ENCODE data around the gene SIGLEC10.
A peak's percentile ranks its signal among the peaks of the same experiment; 100 is the strongest.

SIGLEC10 gene

DNA sequence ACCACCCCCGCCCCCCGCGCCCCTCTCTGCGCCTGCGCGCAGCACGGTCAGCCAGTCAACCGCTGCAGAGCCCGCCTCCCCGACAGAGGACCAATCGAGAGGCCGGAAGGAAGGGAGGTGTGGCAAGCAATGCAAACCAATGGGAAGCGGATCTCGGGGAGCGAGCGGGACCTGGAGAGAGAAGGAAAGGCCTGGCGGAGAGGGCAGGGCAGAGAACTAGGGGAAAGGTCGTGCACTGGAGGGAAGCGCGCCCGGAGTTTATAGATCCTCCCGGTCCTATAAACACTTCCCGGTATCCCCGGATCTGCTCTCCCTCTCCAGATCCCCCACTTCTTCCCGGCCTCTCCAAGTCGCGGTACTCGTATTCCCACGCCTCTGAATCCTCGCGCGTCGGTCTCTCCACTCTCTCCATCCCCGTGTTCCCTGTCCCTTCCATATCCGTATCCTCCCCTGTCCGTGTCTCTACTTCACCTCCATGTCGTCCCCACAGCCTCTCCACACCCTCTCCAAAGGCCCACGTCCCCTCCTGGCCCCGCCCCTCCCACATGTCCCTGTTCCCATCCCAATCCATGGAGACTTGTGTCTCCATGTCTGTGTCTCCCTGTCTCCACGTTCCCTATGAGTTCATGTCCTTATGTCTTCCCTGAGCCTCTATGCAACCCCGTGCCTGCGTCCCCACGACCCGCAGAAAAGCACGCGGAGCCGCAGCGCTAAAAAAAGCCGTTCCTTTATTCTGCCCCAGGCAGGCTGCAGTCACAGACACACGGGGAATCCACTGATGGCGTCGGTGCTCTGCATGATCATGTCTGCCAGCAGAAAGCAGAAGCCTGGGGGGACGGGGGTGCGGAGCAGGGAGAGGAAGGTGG lies 50.8 kb downstream of the SIGLEC10 start:
- DNase-seq: peak; percentile 57 to 99 (median 96)

DNA sequence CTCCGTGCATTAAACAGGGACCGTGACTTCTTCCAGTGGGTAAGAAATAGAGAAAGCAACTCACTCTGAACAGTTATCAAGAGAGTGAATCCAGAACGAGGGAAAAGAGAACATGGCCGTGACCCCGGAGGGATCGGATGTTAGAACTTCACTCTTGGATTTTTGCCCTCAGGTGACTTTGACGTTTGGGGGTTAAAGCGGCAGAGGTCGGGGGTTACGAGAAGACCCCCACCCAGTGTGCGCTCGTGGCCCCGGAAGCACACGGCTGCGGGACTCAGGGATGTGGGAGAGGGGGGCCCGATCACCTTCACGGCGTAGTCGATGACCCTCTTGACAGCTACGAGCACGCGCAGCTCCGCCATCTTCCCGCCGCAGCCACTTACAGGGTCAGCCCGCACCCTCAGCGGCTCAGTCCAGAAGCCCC lies 51.5 kb downstream of the SIGLEC10 start, which contains the start of gene ETFB:
Gene ETFB (minus strand): TSS at position 424 of the 424 bp plus-strand sequence. CDS start 62 bp downstream, at position 362.
- no peak for DNase-seq

DNA sequence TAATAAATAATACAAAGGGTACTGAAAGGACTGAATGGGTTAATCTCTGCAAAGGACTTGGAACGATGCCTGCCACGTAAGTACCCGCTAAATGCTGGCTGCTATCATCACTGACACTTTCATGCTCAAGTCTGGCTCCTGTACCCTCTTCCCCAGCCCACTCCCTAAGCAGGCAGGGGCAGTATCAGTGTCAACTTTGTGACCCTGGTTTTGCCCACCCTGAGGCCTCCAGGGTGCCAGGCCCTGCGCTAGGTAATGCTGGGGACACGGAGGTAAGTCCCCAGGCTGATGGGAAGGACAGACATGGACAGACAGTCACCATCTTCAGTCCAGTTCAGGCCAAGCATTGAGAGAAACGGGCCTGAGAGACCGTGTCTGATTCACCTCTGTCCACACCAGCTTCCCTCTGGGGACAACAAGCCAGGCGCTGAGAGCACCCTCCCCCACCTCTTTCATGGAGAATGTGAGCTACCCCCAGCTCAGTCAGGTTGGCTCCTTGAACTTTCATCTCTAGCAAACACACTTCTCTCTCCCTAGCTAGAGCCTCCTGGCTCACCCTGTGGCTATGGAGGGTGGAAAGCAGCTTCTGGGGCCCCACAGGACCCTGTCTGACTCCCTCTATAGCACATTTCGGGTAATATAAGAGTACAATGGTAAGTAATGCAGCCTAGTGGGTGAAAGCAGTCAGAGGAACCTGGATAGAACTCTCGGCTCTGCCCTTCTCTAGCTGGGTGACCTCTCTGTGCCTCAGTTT lies 52.1 kb downstream of the SIGLEC10 start:
- peak in 18 of 56 donors; percentile 10 to 52 (median 26) for DNase-seq

DNA sequence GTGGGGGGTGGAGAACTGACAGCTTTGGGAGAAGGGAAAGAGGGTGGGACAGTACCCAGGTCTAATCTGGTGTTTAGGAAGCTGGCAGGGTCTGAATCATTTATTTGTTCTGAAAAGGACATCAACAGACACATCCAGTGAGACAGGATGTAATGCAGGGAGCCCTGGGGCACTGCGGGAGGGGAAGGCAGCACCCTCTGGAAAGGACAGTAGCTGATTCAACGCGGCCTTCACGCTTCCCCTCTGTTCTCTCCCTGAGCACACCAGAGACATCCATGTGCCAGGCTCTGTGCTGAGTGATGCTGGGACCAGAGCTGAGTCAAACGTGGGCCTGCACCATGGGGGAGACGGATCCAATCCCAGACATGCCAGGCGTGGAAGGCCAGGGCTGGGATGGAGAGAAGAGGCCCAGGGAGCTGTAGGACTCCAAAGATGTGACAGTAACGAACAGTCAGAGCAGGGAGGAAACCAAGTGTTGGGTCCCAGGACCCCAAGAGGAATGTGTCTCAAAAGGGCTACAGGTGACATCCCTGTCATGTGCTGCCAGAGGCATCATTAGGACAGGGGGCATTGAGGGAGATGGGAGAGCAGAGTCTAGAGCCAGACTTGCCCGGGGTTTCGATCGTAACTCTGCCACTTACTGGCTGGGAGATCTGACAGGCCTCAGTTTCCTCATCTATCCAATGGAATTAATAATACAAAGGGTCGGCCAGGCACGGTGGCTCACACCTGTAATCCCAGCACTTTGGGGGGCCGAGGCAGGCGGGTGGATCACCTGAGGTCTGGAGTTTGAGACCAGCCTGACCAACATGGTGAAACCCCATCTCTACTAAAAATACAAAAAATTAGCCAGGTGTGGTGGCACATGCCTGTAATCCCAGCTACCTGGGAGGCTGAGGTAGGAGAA lies 53.0 kb downstream of the SIGLEC10 start:
- peak in 18 of 56 donors; percentile 6 to 55 (median 24) for DNase-seq

DNA sequence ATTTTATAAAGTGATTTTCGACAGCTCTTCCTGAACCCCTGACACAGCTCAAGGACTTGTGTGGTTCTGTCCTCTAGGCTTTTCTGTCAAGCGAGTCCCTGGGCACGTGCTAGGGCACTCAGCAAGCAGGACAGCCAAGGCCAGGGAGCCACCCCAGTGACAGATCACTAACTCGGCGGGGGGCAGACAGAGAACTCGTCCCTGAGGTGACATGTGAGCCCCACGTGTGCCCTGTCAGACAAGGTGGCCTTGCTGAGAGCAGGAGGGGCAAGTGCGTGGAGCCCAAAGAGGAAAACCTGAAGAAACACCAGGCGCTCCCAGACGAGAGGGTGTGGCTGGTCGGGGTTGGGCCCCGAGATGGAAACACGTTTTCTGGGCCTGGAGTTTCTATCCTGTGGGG lies 56.2 kb downstream of the SIGLEC10 start:
- no peak for DNase-seq
